DOHH2 (cell line): Measurements from ENCODE around the gene PGM2.

ENCODE experiments used
- EZH2phosphoT487 ChIP-seq: fragments of 200-600 bp; sonication (generic); IDR thresholded peaks from 2 replicates; pipeline ENCODE4 v1.6.1; 2017; ENCODE audit warnings: borderline replicate concordance, mild to moderate bottlenecking, antibody characterized with exemption, low read length, moderate library complexity, mixed read lengths
- TF ChIP-seq, protein P1 (sequence below): fragments of 200-600 bp; sonication (generic); IDR thresholded peaks from one replicate; pipeline ENCODE4 v1.5.1; 2014; ENCODE audit warnings: antibody characterized with exemption, mild to moderate bottlenecking, low read depth, low read length; ENCODE audit not compliant: poor library complexity, severe bottlenecking

DNA sequence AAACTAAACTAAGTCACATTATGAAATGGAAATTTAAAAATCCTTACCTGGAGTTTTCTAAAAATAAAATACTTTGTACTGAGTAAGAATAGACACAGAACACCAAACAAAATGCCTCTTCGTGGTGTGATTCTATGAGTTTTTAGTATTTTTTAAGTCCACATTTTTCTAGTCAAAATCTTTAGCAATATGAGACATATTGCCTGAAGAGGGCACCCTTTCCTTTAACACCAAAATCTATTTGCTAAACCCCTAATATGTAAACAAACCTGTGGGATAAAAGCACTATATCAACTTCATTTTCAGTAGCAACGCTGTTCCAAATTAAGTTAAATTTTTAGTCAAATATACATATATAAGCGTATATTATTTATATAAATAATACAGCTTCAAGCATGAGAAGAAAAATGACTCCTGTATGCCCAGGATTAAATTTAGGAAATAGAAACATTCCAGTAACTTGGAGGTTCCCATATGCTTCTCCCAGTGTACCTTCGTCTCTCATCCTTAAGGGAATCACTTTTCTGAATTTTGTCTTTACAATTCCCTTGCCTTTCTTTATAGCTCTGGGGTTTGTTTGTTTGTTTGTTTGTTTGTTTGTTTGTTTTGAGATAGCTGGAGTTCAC is 23.0 kb upstream of the PGM2 start:
- TF ChIP-seq, protein P1, sequence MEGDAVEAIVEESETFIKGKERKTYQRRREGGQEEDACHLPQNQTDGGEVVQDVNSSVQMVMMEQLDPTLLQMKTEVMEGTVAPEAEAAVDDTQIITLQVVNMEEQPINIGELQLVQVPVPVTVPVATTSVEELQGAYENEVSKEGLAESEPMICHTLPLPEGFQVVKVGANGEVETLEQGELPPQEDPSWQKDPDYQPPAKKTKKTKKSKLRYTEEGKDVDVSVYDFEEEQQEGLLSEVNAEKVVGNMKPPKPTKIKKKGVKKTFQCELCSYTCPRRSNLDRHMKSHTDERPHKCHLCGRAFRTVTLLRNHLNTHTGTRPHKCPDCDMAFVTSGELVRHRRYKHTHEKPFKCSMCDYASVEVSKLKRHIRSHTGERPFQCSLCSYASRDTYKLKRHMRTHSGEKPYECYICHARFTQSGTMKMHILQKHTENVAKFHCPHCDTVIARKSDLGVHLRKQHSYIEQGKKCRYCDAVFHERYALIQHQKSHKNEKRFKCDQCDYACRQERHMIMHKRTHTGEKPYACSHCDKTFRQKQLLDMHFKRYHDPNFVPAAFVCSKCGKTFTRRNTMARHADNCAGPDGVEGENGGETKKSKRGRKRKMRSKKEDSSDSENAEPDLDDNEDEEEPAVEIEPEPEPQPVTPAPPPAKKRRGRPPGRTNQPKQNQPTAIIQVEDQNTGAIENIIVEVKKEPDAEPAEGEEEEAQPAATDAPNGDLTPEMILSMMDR, result peak; percentile 53
- TF ChIP-seq EZH2phosphoT487, result no peak
